Stimulated activated CD8-positive, alpha-beta memory T cell treated with anti-CD3 and anti-CD28 coated beads, Interleukin-7, amount 100 ng/mL, for 48 hours (primary cell): ENCODE results near the gene HDDC2.
A peak's percentile ranks its signal among the peaks of the same experiment; 100 is the strongest.

ENCODE experiments used
- DNase-seq, 2 donors: peaks; one replicate each; pipeline ENCODE4 v3.0.0-alpha.2; 2020; ENCODE audit warnings: low read depth in 1 of 2; ENCODE audit errors: extremely low read depth in 1 of 2

HDDC2 gene

GRCh38 chr6:125301435-125302391, at the start of gene HDDC2:
TSS of gene HDDC2 (minus strand) at chr6:125301967. CDS start at chr6:125301932, 35 bp downstream.
- peak; percentile 25 to 27 for DNase-seq

- no peak for DNase-seq
Observed at GRCh38 chr6:125346926-125347563, 45.3 kb upstream of the HDDC2 start.

DNA sequence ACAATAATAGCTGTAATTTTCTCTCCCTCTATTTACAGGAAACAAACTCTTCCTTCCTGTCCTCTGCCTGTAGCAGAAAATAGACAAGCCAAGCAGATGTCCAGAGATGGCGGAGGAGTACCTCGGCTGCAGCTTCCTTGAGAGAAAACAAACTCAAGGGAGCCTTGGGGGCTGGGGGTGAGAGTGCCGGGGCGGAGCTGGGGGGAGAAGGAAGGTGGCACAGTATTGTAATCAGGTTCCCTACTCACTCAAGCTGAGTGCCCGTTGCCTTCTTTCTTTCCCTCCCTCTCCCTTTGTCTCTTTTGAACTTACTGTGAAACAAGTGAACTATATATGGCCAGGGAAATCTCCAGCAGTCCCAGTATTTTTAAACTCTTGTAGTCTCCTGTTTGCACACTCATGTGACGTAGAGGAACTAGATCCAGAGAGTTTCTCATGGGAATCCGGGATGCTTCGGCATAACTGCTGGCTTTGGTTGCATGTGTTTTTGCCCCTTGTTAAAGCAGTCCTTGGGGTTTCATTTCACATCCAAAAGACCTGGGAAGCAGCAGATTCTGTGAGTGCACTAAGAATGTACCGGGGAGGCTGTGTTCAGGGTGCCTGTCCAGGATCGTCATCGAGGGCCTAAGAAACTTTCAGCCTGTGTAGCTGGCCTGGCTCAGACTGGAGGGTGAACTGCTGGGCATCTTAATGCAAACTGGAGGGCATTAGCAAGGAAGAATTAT, 44.6 kb upstream of the HDDC2 start:
- DNase-seq, result no peak

DNA sequence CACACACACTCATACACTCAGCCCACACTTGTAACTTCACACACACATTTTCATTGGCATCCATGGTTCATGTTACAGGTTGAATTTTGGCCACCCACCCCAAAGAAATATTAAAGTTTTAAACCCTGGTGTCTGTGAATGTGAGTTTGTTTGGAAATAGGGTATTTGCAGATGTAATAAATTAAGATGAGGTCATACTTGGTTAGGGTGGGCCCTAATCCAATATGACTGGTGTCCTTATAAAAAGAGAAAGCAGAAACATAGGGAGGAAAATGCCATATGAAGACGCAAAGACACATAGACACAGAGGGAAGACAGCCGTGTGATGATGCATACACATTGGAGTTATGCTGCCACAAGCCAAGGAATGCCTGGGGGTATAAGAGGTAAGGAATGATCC, 39.7 kb upstream of the HDDC2 start:
- DNase-seq, result no peak

DNA sequence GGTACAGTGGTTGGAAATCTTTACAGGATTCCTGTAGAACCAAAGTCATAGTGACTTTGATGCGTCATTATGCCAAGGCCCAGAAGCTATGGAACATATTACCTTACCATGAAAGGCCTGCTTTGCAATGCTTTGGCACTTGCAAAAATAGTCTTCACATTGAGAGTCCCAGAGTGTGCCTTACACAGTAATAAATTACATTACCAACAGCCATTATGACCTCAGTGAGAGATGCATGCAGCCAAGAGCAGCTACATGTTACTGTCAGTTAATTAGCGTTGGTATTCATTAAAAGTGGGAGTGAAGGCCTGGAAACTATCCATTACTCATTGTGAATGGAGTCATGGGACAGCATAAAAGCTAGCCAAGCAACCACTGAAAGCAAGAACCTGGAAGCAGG, 39.2 kb upstream of the HDDC2 start:
- no peak for DNase-seq

- DNase-seq, result no peak
Observed at GRCh38 chr6:125340175-125340835, 38.5 kb upstream of the HDDC2 start.

DNA sequence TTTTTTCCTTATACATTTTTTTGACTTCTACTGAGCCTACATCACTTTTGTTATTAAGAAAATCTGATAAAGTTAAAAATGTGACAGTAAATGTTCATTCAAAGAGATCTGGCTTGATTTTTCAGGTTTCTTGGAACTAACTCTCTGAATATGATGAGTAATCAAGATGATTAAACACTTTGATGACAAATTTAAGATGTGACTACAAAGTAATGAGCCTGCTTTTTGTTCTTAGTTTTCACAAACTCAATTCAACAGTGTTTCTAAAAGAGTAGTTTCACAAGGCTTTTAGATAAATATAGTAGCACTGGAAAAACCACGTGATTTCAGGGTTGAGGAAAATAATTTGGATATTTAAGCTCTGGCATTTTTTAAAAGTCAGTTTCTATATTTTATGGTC, 37.9 kb upstream of the HDDC2 start:
- DNase-seq, result no peak

GRCh38 chr6:125338381-125338780, 36.6 kb upstream of the HDDC2 start:
- no peak for DNase-seq

DNA sequence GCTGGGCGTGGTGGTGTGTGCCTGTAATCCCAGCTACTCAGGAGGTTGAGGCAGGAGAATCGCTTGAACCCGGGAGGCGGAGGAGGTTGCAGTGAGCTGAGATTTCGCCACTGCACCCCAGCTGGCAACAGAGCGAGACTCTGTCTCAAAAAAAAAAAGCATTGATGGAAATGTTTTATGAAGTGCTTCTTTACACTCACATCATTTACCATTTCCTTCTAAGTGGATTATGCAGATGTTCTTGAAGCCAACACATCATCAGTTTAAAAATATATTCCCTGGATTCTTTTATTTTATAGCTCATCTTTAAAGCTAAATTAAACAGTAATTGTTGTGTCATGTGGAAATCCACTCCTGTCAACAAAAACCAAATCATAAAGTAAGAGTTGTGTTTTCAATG, 35.9 kb upstream of the HDDC2 start:
- DNase-seq, result no peak

- DNase-seq, result no peak
Observed at GRCh38 chr6:125332664-125333063, 30.9 kb upstream of the HDDC2 start.

DNA sequence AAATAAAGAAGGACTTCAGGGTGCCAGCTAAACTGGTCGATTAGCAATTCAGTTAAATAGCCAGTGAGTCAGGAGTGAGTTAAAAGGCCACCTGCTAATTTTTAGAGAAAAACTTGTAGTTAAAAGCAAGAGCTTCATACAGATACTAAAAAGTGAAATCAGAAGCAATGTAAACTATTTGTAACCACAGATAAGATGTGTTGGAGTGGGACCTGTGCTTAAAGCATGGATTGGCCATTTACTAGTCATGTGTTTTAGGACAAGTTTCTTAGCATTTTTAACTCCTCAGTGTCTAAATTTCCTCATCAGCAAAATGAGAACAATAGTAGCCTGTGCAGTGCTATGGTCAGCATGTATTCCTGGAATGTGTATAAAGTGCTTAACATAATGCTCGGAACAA, 23.8 kb upstream of the HDDC2 start:
- no peak for DNase-seq

DNA sequence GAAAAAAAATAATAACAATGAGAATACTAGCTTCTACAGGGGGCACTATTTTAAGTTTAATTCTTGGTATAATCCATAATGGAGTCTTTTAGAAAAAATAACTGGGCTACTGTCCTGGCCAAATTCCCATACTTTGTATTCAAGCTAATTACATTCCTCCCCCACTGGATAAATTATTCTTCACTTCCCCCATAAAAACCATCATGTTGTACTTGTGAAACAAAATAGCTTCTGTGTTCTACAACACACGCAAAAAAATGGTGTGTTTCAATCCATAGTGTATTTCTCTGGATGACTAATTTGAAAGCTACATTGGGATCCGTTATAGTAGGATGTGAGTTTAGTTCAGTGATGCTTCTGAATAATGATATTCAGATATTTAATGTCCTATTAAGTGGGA, 21.6 kb upstream of the HDDC2 start:
- DNase-seq, result no peak

DNA sequence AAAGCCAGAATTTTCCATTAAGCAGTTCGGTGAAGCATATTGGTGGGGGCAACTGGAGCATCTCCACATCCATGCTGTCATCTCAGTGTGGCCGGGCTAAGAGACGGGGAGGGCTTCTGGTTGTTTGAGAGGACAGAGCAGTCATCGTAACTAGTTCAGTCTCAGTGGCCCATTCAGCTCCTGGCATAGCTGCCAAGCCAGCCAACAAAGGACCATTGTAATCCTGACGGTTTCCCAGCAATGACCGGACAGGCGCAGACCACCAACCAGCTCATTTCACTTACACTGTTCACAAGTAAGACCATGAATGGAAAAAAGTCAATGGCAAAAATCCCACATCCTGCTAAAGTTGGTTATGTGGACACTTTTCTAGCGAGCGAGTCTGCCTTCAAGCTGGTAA, 14.9 kb upstream of the HDDC2 start:
- DNase-seq, result no peak

DNA sequence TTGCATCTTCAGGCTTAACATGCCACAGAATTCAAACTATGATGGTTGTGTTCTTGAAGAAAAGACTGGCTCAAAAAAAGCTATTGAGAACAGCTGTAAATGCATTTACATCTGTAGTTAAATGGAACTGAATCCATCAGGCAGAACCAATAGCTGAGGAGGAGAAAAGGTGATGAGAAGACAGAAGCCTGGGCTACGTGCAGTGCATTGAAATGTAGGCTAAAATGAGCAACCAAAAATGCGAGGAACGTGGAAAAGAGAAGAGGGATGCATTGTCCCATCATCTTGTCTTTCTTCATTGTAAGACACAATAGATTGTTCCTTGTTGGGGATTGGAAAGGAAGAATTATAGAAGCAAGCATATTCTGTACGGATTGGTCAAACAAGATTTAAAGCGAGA, 13.8 kb upstream of the HDDC2 start:
- DNase-seq, result no peak

GRCh38 chr6:125314009-125314581, 12.3 kb upstream of the HDDC2 start:
- no peak for DNase-seq

DNA sequence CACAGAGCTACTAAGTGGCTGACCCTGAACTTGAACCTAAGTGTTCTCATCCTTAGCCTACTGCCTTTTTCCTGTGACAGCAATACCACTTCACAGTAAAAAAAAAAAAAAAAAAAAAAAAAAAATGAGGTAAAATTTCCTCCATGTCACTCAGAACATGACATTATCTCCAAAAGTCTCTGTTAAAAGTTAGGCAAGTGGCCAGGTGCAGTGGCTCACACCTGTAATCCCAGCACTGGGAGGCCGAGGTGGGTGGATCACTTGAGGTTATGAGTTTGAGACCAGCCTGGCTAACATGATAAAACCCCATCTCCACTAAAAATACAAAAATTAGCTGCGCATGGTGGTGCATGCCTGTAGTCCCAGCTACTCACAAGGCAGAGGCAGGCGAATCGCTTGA, 11.2 kb upstream of the HDDC2 start:
- no peak for DNase-seq

- no peak for DNase-seq
Observed at GRCh38 chr6:125312478-125312877, 10.7 kb upstream of the HDDC2 start.

GRCh38 chr6:125310994-125311649, 9.4 kb upstream of the HDDC2 start:
- no peak for DNase-seq

DNA sequence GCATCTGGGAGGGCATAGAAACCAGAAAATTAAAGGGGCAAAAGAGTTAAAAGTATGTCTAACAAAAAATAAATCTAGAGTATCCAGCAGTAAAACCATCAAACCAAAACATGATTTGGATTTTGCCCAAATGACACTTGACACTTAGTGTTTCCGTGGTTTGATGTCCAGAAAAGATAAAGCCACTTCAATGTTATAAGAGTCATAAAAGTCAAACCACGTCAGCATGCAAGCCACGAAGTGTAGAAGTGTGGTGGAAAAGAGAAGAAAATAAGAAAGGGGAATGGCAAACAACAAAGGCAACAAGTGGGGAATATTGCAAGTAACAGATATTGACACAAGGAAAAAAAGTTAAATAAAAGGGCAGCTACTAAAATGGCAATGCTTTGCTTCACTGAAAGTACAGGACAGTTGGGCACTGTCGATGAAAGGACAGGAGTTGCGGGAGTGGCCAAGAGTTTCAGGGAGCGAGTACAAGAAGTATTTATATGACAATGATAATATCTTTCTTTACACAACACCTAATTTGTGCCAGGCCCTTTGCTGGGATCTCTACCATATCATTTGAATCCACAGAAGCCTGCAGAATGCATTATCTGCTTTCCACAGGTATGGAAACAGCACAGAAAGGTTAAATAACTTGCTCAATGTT, 6.3 kb upstream of the HDDC2 start:
- DNase-seq, result no peak
